Activated CD4-positive, alpha-beta T cell treated with anti-CD3 and anti-CD28 coated beads for 36 hours (primary cell): ENCODE results near the gene RFX1. TPM values are rescaled to one million over a fixed set of nuclear protein-coding genes. Genes with fewer than 3 reads are reported as not detected.
"Not testable (repeated sequence)": the region's sequence is repeated elsewhere in the genome, so short reads cannot be mapped to it uniquely, and the experiment has no call there.

ENCODE experiments used
- ATAC-seq: fragments of 200-7000 bp; cut with Tn5 transposase; one replicate; pipeline ENCODE4 v1.10.0; 2021; ENCODE audit warnings: mild to moderate bottlenecking, moderate library complexity
- CTCF ChIA-PET: fragments of 350-600 bp; sonication (Branson Sonifier 250); formaldehyde crosslinking; loops from one replicate; lab custom pipeline; 2021; ENCODE audit warnings: antibody characterized with exemption; lab: Charles Lee
- POLR2A ChIA-PET: fragments of 350-600 bp; sonication (Branson Sonifier 250); formaldehyde crosslinking; loops from one replicate; lab custom pipeline; 2021; ENCODE audit warnings: antibody characterized with exemption, inconsistent platforms; lab: Charles Lee
- DNase-seq: peaks from one replicate; pipeline ENCODE4 v3.0.0-alpha.2; 2020
- H3K27ac Mint-ChIP-seq: one replicate; pipeline ENCODE4 v1.8.0; 2021; ENCODE audit warnings: mixed read lengths
- H3K27me3 Mint-ChIP-seq: one replicate; pipeline ENCODE4 v1.8.0; 2021; ENCODE audit warnings: mixed read lengths
- H3K36me3 Mint-ChIP-seq: one replicate; pipeline ENCODE4 v1.8.0; 2021; ENCODE audit warnings: low read depth, mixed read lengths
- H3K4me1 Mint-ChIP-seq: one replicate; pipeline ENCODE4 v1.8.0; 2021; ENCODE audit warnings: mixed read lengths
- H3K4me3 Mint-ChIP-seq: one replicate; pipeline ENCODE4 v1.8.0; 2021; ENCODE audit warnings: mild to moderate bottlenecking, moderate library complexity, mixed read lengths
- H3K9me3 Mint-ChIP-seq: one replicate; pipeline ENCODE4 v1.8.0; 2021; ENCODE audit warnings: low read depth, mixed read lengths
- intact Hi-C, 2 experiments: fragments of 100-400 bp; cut with DNase I in 1 of 2; cut with micrococcal nuclease in 1 of 2; formaldehyde crosslinking; loops; one replicate each; pipeline versions ENCODE4 v1.14.2 to v1.15.1; 2022 to 2024; cut with DNase I, micrococcal nuclease
- total RNA-seq, 2 experiments: library from RNA; stranded (reverse); gene quantifications; one replicate each; pipeline ENCODE4 v1.2.3, GENCODE V29; 2021

The RFX1 gene
- total RNA-seq, 2 experiments from 2014 or later = 14.2 to 15.3 TPM

DNA sequence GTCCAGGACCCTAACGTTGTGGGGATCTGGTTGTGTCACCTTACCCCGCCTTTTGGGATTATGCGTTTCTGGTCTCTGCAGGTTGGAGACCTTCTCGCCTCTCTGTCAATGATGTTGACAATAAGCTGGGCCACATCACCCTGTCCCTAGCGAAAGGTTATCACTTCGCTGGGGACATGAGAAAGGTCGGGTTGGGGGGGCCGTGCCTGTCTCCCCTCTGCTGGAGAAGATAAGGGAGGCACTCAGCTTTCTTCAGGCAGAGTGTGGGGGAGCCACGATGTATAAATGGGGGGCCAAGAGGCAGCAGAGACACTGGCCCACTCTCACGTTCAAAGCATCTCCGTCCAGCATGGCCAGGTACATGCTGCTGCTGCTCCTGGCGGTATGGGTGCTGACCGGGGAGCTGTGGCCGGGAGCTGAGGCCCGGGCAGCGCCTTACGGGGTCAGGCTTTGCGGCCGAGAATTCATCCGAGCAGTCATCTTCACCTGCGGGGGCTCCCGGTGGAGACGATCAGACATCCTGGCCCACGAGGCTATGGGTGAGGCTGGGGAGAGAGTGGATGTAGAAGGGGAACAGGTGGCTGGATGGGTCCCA is 21.8 kb upstream of the RFX1 start, which contains the start of gene RLN3:
Gene RLN3, plus strand, starts transcription at position 293 of the 595 bp plus-strand sequence. Its CDS starts 57 bp downstream, at position 350.
- no peaks in the 10 kb centered on the region for H3K9me3 Mint-ChIP-seq
- intact Hi-C loops = no loop called here
- DNase-seq = no peak
- no peak for ATAC-seq
- CTCF ChIA-PET = interaction anchor here (0.5 to 1.7 kb wide), 5 partner anchors 14 to 1137 kb away, joined by 3 to 8 read pairs (median 3); partner anchors contain the start of gene GCDH
- H3K4me3 Mint-ChIP-seq = no peak within 1 kb of the TSS
- peaks cover 2% of the 10 kb centered on the region for H3K36me3 Mint-ChIP-seq
- no peaks in the 10 kb centered on the region for H3K27me3 Mint-ChIP-seq
- H3K27ac Mint-ChIP-seq = no peak within 1 kb of the TSS
- POLR2A ChIA-PET = no interaction called here
- peaks cover 18% of the 10 kb centered on the region for H3K4me1 Mint-ChIP-seq

DNA sequence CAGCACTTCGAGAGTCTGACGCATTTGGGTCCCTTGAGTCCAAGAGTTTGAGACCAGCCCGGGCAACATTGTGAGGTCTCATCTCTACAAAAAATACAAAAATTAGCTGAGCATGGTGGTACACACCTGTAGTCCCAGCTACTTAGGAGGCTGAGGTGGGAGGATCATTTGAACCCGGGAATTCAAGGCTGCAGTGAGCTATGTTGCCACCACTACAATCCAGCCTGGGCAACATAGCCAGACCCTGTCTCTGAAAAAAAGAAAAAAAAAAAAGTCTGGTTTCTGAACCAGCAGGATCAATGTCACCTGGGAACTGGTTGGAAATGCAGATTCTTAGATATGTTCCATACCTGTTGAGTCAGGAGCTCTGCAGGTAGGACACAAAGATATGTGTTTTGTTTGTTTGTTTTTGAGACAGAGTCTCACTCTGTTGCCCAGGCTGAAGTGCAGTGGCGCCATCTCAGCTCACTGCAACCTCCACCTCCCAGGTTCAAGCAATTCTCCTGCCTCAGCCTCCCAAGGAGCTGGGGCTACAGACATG is 20.6 kb upstream of the RFX1 start:
- not testable (repeated sequence) for H3K27ac Mint-ChIP-seq, ATAC-seq
- peaks cover 18% of the 10 kb centered on the region for H3K4me1 Mint-ChIP-seq

DNA sequence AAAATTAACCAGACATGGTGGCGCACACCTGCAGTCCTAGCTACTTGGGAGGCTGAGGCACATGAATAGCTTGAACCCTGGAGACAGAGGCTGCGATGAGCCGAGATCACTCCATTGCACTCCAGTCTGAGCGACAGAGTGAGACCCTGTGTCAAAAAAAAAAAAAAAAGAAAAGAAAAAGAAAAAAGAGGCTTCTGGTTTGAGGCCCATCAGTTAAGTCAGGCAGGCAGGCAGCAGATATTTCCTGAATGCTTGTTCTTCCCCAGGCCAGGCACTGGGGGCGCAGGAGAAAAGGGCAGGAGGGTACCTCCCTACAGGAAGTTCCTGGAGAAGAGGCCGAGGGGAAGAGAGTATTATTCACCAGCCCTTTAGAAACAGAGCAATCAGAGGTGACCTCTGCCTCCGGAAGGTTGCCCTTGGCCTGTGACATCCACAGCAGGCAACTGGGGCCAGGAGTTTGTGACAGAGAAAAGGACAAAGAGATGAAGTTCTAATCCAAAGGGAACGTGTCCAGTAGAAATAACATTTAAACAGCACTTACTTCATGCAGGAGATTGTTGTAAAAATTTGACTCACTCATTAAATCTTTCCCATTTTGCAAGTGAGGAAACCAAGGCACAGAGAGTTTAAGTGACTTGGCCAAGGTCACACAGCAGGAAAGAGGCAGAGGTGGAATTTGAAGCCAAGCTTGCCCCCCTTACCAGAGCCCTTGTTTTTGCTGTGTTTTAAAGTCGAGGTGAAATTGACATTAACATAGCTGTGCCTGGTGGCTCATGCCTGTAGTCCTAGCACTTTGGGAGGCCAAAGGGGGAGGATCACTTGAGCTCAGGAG is 17.5 kb upstream of the RFX1 start:
- peak; percentile 35 for ATAC-seq
- CTCF ChIA-PET = interaction anchor here (1.9 kb wide), 1 partner anchor 36 kb away, joined by 7 read pairs; no protein-coding TSS in a partner anchor
- peak; percentile 53 for DNase-seq
- no peak overlapping the region for H3K4me3 Mint-ChIP-seq
- POLR2A ChIA-PET = interaction anchor here (0.5 kb wide), 1 partner anchor 20 kb away, joined by 10 read pairs; no protein-coding TSS in a partner anchor
- H3K4me1 Mint-ChIP-seq = peaks cover 10% of the 10 kb centered on the region
- H3K9me3 Mint-ChIP-seq = no peaks in the 10 kb centered on the region
- H3K27ac Mint-ChIP-seq = peak overlapping the region; percentile 29
- H3K27me3 Mint-ChIP-seq = no peaks in the 10 kb centered on the region
- no peaks in the 10 kb centered on the region for H3K36me3 Mint-ChIP-seq
- intact Hi-C loops = no loop called here

More for the DNA sequence above, 20.6 kb upstream of the RFX1 start:
- H3K4me3 Mint-ChIP-seq, H3K9me3 Mint-ChIP-seq, H3K36me3 Mint-ChIP-seq, H3K27me3 Mint-ChIP-seq, DNase-seq, intact Hi-C loops: not testable (repeated sequence)
- ChIA-PET CTCF (interaction anchor here (0.6 to 1.7 kb wide), 4 partner anchors 46 to 144 kb away, joined by 3 to 8 read pairs (median 4); partner anchors contain the start of genes ASF1B and MISP3), POLR2A (interaction anchor here (0.6 kb wide), 1 partner anchor 137 kb away, joined by 11 read pairs; no protein-coding TSS in a partner anchor)

DNA sequence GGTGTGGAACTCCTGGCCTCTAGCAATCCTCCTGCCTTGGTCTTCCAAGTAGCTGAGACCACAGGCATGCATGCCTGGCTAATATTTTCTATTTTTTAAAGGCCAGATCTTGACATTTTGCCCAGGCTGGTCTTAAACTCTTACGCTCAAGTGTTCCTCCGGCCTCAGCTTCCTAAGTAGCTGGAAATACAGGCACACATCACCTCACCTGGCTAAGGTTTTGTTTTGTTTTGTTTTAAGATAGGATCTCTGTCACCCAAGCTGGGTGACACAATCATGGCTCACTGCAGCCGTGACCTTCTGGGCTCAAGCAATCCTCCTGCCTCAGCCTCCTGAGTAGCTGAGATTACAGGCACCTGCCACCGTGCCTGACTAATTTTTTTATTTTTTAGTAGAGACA is 16.3 kb upstream of the RFX1 start:
- DNase-seq = no peak
- Mint-ChIP-seq H3K4me3 (no peak overlapping the region), H3K27ac (no peak overlapping the region), H3K36me3 (no peaks in the 10 kb centered on the region), H3K4me1 (peaks cover 10% of the 10 kb centered on the region), H3K27me3 (no peaks in the 10 kb centered on the region), H3K9me3 (no peaks in the 10 kb centered on the region)
- ATAC-seq = no peak
- intact Hi-C loops = no loop called here
- ChIA-PET POLR2A (no interaction called here), CTCF (interaction anchor here (0.6 to 2.1 kb wide), 8 partner anchors 8 to 236 kb away, joined by 3 to 7 read pairs (median 4); partner anchors contain the start of gene RFX1)

DNA sequence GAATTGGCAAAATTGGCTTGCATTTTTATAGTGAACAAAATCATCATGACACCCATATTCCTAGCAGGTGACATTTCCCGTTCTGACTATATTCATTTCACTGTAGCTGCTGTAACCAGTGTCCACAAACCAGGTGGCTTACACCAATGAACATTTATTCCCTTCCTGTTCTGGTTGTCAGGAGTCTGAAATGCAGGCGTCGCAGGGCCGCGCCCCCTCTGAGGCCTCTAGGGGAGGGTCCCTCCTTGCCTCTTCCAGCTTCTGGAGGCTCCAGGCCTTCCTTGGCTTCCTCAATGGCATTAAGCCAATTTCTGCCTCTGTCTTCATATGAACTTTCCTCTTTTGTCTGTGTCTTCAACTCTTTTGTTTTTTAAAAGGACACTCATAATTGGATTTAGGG is 15.4 kb upstream of the RFX1 start:
- Mint-ChIP-seq H3K27ac (no peak overlapping the region), H3K4me3 (no peak overlapping the region)

DNA sequence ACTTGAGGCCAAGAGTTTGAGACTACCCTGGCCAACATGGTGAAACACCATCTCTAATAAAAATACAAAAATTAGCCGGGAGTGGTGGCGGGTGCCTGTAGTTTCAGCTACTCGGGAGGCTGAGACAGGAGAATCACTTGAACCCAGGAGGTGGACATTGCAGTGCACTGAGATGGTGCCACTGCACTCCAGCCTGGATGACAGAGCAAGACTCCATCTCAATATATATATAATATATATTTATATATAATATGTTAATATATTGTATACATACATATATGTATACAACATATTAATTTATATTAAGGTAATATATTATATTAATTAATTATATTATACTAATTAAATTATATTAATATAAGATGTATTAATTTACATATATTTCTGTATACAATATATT is 13.6 kb upstream of the RFX1 start:
- CTCF ChIA-PET = interaction anchor here (0.7 to 1.6 kb wide), 2 partner anchors 10 to 12 kb away, joined by 3 to 5 read pairs; partner anchors contain the start of gene IL27RA
- H3K27me3 Mint-ChIP-seq, intact Hi-C loops, H3K4me3 Mint-ChIP-seq, ATAC-seq, DNase-seq, POLR2A ChIA-PET, H3K36me3 Mint-ChIP-seq, H3K9me3 Mint-ChIP-seq, H3K27ac Mint-ChIP-seq: not testable (repeated sequence)
- H3K4me1 Mint-ChIP-seq = peaks cover 11% of the 10 kb centered on the region

More for the DNA sequence above, 15.4 kb upstream of the RFX1 start:
- H3K4me1 Mint-ChIP-seq = peaks cover 10% of the 10 kb centered on the region
- no peaks in the 10 kb centered on the region for H3K36me3 Mint-ChIP-seq
- DNase-seq (peak; percentile 34), ATAC-seq (peak; percentile 66)
- intact Hi-C loops = no loop called here
- ChIA-PET CTCF (interaction anchor here (0.6 to 2.1 kb wide), 6 partner anchors 9 to 197 kb away, joined by 3 to 7 read pairs (median 4); partner anchors contain the start of genes IL27RA and RFX1), POLR2A (no interaction called here)
- no peaks in the 10 kb centered on the region for H3K27me3 Mint-ChIP-seq
- H3K9me3 Mint-ChIP-seq = no peaks in the 10 kb centered on the region

DNA sequence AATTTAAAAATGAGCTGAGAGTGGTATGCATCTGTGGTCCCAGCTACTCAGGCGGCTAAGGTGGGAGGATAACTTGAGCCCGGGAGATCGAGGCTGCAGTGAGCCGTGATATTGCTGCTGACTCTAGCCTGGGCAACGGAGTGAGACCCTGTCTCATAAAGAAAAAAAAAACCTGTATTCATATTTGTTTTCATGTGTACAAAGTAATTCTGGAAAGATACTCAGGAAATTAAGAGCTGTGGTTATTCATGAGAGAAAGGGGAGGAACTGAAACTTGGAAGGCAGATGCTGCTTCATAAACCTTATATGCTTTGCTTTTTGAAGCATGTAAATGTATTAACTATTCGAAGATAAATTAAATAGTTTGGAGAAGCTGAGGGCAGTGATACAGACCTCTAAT is 13.0 kb upstream of the RFX1 start:
- H3K27me3 Mint-ChIP-seq = no peaks in the 10 kb centered on the region
- ChIA-PET POLR2A (no interaction called here), CTCF (interaction anchor here (0.6 to 1.6 kb wide), 3 partner anchors 10 to 378 kb away, joined by 3 to 5 read pairs (median 3); partner anchors contain the start of gene IL27RA)
- intact Hi-C loops = no loop called here
- H3K4me3 Mint-ChIP-seq = no peak overlapping the region
- peaks cover 11% of the 10 kb centered on the region for H3K4me1 Mint-ChIP-seq
- no peak for DNase-seq
- H3K27ac Mint-ChIP-seq = no peak overlapping the region
- H3K9me3 Mint-ChIP-seq = no peaks in the 10 kb centered on the region
- H3K36me3 Mint-ChIP-seq = no peaks in the 10 kb centered on the region
- ATAC-seq = no peak

DNA sequence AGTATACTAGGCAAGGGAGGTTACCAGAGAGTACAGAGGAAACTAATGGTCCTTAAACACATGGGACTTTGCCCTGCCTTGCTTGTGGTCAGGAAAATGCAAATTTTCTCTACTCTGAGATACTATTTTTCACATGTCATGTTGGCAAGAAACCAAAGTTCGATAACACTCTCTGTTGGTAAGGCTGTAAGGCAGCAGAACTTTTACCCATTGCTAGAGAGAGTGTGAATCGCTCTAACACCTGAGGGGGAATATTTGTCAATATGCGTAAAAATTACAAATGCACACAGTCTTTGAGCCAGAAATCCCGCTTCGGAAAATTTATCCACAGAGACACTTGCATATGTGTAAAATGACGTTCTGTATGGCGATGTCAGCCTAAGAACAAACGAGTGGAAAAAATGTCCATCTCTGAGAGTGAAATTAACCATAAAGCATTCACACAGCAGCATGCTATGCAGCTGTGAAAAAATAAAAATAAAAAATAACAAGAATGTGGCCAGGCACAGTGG is 9.5 kb upstream of the RFX1 start:
- Mint-ChIP-seq H3K27ac (no peak overlapping the region), H3K4me1 (peaks cover 3% of the 10 kb centered on the region), H3K9me3 (no peaks in the 10 kb centered on the region), H3K4me3 (no peak overlapping the region), H3K36me3 (no peaks in the 10 kb centered on the region), H3K27me3 (no peaks in the 10 kb centered on the region)
- CTCF ChIA-PET = interaction anchor here (0.6 to 0.8 kb wide), 3 partner anchors 16 to 118 kb away, joined by 3 to 4 read pairs (median 4); partner anchors contain the start of gene IL27RA
- intact Hi-C loops = no loop called here
- POLR2A ChIA-PET = no interaction called here
- ATAC-seq = no peak
- DNase-seq = no peak

DNA sequence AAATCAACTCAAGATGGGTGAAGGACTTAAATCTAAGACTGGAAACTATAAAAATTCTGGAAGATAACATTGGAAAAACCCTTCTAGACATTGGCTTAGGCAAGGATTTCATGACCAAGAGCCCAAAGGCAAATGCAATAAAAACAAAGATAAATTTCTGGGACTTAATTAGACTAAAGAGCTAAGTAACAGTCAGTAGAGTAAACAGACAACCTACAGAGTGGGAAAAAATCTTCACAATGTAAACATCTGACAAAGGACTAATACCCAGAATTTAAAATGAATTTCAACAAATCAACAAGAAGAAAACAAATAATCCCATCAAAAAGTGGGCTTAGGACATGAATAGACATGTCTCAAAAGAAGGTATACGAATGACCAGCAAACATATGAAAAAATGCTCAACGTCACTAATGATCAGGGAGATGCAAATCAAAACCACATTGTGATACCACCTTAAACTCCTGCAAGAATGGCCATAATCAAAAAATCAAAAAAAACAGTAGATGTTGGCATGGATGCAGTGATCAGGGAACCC is 6.3 kb upstream of the RFX1 start:
- CTCF ChIA-PET = no interaction called here
- H3K9me3 Mint-ChIP-seq = no peaks in the 10 kb centered on the region
- H3K27me3 Mint-ChIP-seq = no peaks in the 10 kb centered on the region
- H3K27ac Mint-ChIP-seq = no peak overlapping the region
- no peak overlapping the region for H3K4me3 Mint-ChIP-seq
- ATAC-seq = no peak
- H3K36me3 Mint-ChIP-seq = no peaks in the 10 kb centered on the region
- POLR2A ChIA-PET = interaction anchor here (0.6 kb wide), 1 partner anchor 70 kb away, joined by 5 read pairs; no protein-coding TSS in a partner anchor
- intact Hi-C loops = no loop called here
- peaks cover 3% of the 10 kb centered on the region for H3K4me1 Mint-ChIP-seq
- DNase-seq = no peak

DNA sequence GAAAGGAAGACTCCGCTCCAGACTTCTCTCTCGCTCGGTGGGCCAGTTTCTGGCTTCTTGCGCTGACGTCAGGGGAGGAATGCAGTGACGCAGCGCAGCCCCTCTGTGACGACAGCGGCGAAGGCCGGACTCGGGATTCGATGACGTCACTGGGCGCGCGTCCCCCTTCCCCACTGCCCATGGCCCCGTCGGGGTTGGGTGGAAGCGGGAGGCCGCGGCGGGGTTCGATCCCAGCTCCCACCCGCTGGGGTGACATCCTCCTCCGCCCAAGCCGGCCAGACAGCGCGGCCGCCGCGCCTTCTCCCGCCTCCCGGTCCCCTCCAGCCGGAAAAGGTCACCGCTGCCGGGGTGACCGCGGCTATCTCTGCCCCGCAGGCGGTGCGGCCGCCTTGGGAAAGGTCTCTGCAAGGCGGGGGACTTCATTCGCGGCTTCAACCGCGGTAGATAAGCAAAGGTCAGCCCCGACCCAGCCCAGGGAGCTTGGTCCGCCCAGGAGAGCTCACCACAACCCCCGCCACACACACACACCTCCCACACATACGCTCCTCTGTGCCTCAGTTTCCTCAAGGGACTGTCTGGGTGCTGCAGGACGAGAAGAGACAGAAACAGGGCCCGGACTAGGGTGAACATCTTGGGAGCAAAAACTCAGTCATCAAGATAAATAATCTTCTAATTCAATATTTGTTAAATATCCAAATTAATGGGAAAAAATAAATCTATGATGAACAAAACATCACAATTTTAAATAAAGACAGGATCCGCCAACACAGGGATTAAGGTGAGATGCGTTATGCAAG is 844 bp upstream of the RFX1 start:
- intact Hi-C loops = loop anchor here (1.0 to 10.0 kb wide), 24 partner anchors 21 to 1216 kb away; partner anchors contain the start of genes DCAF15 (in 2 of the 2), ADGRE5 (in 1 of the 2), ASF1B (in 1 of the 2) and BRME1 (in 1 of the 2)
- DNase-seq (no peak), ATAC-seq (peak; percentile 13)
- no peaks in the 10 kb centered on the region for H3K27me3 Mint-ChIP-seq
- H3K4me1 Mint-ChIP-seq = peaks cover 34% of the 10 kb centered on the region
- no peaks in the 10 kb centered on the region for H3K9me3 Mint-ChIP-seq
- ChIA-PET CTCF (interaction anchor here (0.9 to 1.5 kb wide), 4 partner anchors 15 to 127 kb away, joined by 3 to 4 read pairs (median 3); partner anchors contain the start of gene IL27RA), POLR2A (interaction anchor here (0.6 to 1.3 kb wide), 5 partner anchors 18 to 1068 kb away, joined by 3 to 8 read pairs (median 5); partner anchors contain the start of genes DCAF15 and IL27RA)
- peak overlapping the region; percentile 98 for H3K27ac Mint-ChIP-seq
- peak overlapping the region; percentile 94 for H3K4me3 Mint-ChIP-seq
- H3K36me3 Mint-ChIP-seq = no peaks in the 10 kb centered on the region
